HG02943 (cell line): ENCODE measurements around the gene IKZF1.
"Not testable (repeated sequence)": the region's sequence is repeated elsewhere in the genome, so short reads cannot be mapped to it uniquely, and the experiment has no call there.

Experiments
- ATAC-seq: cut with Tn5 transposase; IDR thresholded peaks from one replicate; pipeline ENCODE4 v1.9.1; 2021; ENCODE audit warnings: mild to moderate bottlenecking, low read depth, moderate library complexity; ENCODE audit not compliant: unreplicated experiment

The IKZF1 gene

GRCh38 chr7:50331564-50332208 is 27.2 kb downstream of the IKZF1 start:
- peak; percentile 55 for ATAC-seq

- no peak for ATAC-seq
Measured at GRCh38 chr7:50332241-50333165, 28.0 kb downstream of the IKZF1 start.

- no peak for ATAC-seq
Measured at GRCh38 chr7:50333221-50333651, 28.7 kb downstream of the IKZF1 start.

- no peak for ATAC-seq
Measured at GRCh38 chr7:50334341-50334994, 30.0 kb downstream of the IKZF1 start.

GRCh38 chr7:50335230-50335794 is 30.8 kb downstream of the IKZF1 start:
- no peak for ATAC-seq

GRCh38 chr7:50335795-50336754 is 31.6 kb downstream of the IKZF1 start:
- no peak for ATAC-seq

GRCh38 chr7:50336894-50337703 is 32.6 kb downstream of the IKZF1 start:
- ATAC-seq = no peak

GRCh38 chr7:50339472-50339871 is 35.0 kb downstream of the IKZF1 start:
- ATAC-seq = not testable (repeated sequence)

GRCh38 chr7:50339990-50340500 is 35.5 kb downstream of the IKZF1 start:
- ATAC-seq = peak; percentile 34

GRCh38 chr7:50341724-50342123 is 37.2 kb downstream of the IKZF1 start:
- no peak for ATAC-seq

- ATAC-seq = no peak
Measured at GRCh38 chr7:50342616-50343114, 38.1 kb downstream of the IKZF1 start.

GRCh38 chr7:50346545-50347497 is 42.3 kb downstream of the IKZF1 start:
- ATAC-seq = no peak

GRCh38 chr7:50347693-50348092 is 43.2 kb downstream of the IKZF1 start:
- no peak for ATAC-seq

- no peak for ATAC-seq
Measured at GRCh38 chr7:50348469-50349162, 44.1 kb downstream of the IKZF1 start.

- ATAC-seq = no peak
Measured at GRCh38 chr7:50349399-50349798, 44.9 kb downstream of the IKZF1 start.

GRCh38 chr7:50349963-50350944 is 45.7 kb downstream of the IKZF1 start:
- ATAC-seq = peak; percentile 78
